Measurements from ENCODE around the gene GAS2L3. TPM values are rescaled to one million over a fixed set of nuclear protein-coding genes. Genes with fewer than 3 reads are reported as not detected.

The GAS2L3 gene
- total and polyA plus RNA-seq, 9 of the 15 experiments (the other 6 are each of a cell fraction or from before 2014, with no cell fraction given), result 1.5 to 9.8 (median 3.5) TPM

DNA sequence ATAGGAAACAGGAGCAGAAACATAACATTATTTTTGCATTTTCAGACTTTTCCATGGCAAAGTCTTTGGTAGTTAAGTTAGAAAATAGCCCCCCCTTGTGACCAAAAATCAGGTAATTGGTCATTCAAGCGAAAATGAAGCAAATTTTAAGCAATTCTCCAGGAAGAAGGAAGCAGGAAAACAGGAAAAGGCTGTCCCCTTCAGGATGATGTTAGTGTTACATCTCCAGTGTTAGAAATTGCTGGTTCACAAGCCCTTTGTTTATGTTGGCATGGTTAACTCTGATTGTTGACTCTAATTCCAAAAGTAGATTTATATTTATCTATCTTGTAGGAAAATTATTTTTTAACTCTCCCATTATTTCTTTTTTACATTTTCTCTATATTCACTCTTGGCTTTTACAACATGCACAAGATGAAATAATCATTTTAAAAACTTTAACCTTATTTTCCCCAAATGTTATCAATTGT, 18.8 kb upstream of the GAS2L3 start (continued):
- TF ChIP-seq RB1 (IDR thresholded peaks at IDR 0.05; ENCODE audit: low read depth) (peak; percentile 42; the same call in 1 of the 2 replicates), MBD2 (IDR thresholded peaks at IDR 0.05; ENCODE audit: borderline replicate concordance, low read depth) (no peak), ZNF24 (IDR thresholded peaks at IDR 0.05) (no peak), CEBPB (tag; IDR thresholded peaks at IDR 0.05) (0 out of 2 replicates have a peak, but pooled peaks have one; percentile 46), FOXJ3 (CRISPR knock-in tag; IDR thresholded peaks at IDR 0.05) (no peak), STAG1 (CRISPR knock-in tag; IDR thresholded peaks at IDR 0.05; ENCODE audit: borderline replicate concordance) (no peak), RAD21 (CRISPR knock-in tag; conservative IDR thresholded peaks at IDR 0.05 in 1 of 2, IDR thresholded peaks at IDR 0.05 in 1 of 2) (peak; percentile 94 to 96), NR2F6 (CRISPR knock-in tag; IDR thresholded peaks at IDR 0.05) (no peak), ZNF143 (CRISPR knock-in tag; IDR thresholded peaks at IDR 0.05) (no peak), SIRT6 (IDR thresholded peaks at IDR 0.05; ENCODE audit: low read depth, low read length) (no peak), TAF9B (IDR thresholded peaks at IDR 0.05; ENCODE audit: partially characterized antibody) (no peak), CHD2 (IDR thresholded peaks at IDR 0.05; ENCODE audit: low read depth, low read length) (no peak), TEAD1 (CRISPR knock-in tag; IDR thresholded peaks at IDR 0.05) (no peak), ZFP36 (IDR thresholded peaks at IDR 0.05; ENCODE audit: low read depth, low read length, partially characterized antibody) (no peak), MAZ (CRISPR knock-in tag; conservative IDR thresholded peaks at IDR 0.05 in 1 of 2, IDR thresholded peaks at IDR 0.05 in 1 of 2) (no peak), RAD51 (IDR thresholded peaks at IDR 0.05; ENCODE audit: borderline replicate concordance, low read depth) (no peak), NFRKB (IDR thresholded peaks at IDR 0.05; ENCODE audit: low read depth) (no peak), TOE1 (IDR thresholded peaks at IDR 0.05; ENCODE audit: borderline replicate concordance) (no peak), TOE1 (CRISPR knock-in tag; IDR thresholded peaks at IDR 0.05; ENCODE audit: borderline replicate concordance, low read depth) (no peak), JUND (IDR thresholded peaks at IDR 0.05; ENCODE audit: borderline replicate concordance, low read depth, low read length) (peak; percentile 10; the same call in 1 of the 2 replicates), JUND (tag; IDR thresholded peaks at IDR 0.05; ENCODE audit: borderline replicate concordance, low read depth, low read length) (no peak), ADNP (tag; IDR thresholded peaks at IDR 0.05) (no peak), ETV6 (IDR thresholded peaks at IDR 0.05; ENCODE audit: borderline replicate concordance in 1 of 2, low read depth in 2 of 2, low read length in 1 of 2) (no peak), ETV6 (CRISPR knock-in tag; IDR thresholded peaks at IDR 0.05; ENCODE audit: borderline replicate concordance) (no peak), ZNF398 (CRISPR knock-in tag; IDR thresholded peaks at IDR 0.05) (no peak), ZNF12 (CRISPR knock-in tag; IDR thresholded peaks at IDR 0.05) (no peak), ZSCAN32 (CRISPR knock-in tag; IDR thresholded peaks at IDR 0.05) (no peak)
- TF ChIP-seq, protein P1, sequence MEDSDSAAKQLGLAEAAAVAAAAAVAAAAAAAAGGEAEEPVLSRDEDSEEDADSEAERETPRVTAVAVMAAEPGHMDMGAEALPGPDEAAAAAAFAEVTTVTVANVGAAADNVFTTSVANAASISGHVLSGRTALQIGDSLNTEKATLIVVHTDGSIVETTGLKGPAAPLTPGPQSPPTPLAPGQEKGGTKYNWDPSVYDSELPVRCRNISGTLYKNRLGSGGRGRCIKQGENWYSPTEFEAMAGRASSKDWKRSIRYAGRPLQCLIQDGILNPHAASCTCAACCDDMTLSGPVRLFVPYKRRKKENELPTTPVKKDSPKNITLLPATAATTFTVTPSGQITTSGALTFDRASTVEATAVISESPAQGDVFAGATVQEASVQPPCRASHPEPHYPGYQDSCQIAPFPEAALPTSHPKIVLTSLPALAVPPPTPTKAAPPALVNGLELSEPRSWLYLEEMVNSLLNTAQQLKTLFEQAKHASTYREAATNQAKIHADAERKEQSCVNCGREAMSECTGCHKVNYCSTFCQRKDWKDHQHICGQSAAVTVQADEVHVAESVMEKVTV (CRISPR knock-in tag; IDR thresholded peaks at IDR 0.05), result peak; percentile 92
